H9 (cell line): ENCODE data around the gene CEBPZ. TPM values are rescaled to one million over a fixed set of nuclear protein-coding genes. Genes with fewer than 3 reads are reported as not detected.

Source experiments
- DNase-seq: peaks from one replicate; pipeline ENCODE4 v3.0.0-alpha.2; 2017
- H2AFZ ChIP-seq: one replicate; pipeline ENCODE4 v1.6.1; 2013; ENCODE audit warnings: mild to moderate bottlenecking, low read length, control low read depth, moderate library complexity
- H2AK5ac ChIP-seq: 2 replicates; pipeline ENCODE4 v1.6.1; 2013; ENCODE audit warnings: low read length, control low read depth, mixed read lengths; ENCODE audit not compliant: insufficient read length
- H2BK120ac ChIP-seq: one replicate; pipeline ENCODE4 v1.6.1; 2013; ENCODE audit warnings: low read depth, mild to moderate bottlenecking, low read length, control low read depth, inconsistent platforms; ENCODE audit not compliant: poor library complexity, severe bottlenecking
- H2BK12ac ChIP-seq: 2 replicates; pipeline ENCODE4 v1.6.1; 2013; ENCODE audit warnings: low read length, control low read depth, mixed read lengths, low read depth; ENCODE audit not compliant: insufficient read length
- H2BK15ac ChIP-seq: 2 replicates; pipeline ENCODE4 v1.6.1; 2013; ENCODE audit warnings: low read depth, low read length, control low read depth
- H2BK20ac ChIP-seq: one replicate; pipeline ENCODE4 v1.6.1; 2013; ENCODE audit warnings: low read depth, mild to moderate bottlenecking, low read length, control low read depth, inconsistent platforms; ENCODE audit not compliant: poor library complexity, severe bottlenecking
- H2BK5ac ChIP-seq: 2 replicates; pipeline ENCODE4 v1.6.1; 2013; ENCODE audit warnings: low read length, control low read depth, mixed read lengths; ENCODE audit not compliant: insufficient read length
- H3K14ac ChIP-seq: 2 replicates; pipeline ENCODE4 v1.6.1; 2013; ENCODE audit warnings: low read length, control low read depth; ENCODE audit not compliant: insufficient read depth
- H3K18ac ChIP-seq: 2 replicates; pipeline ENCODE4 v1.6.1; 2013; ENCODE audit warnings: low read depth, mild to moderate bottlenecking, mixed read lengths, low read length, control low read depth; ENCODE audit not compliant: insufficient read length
- H3K23ac ChIP-seq: 2 replicates; pipeline ENCODE4 v1.6.1; 2013; ENCODE audit warnings: low read length, control low read depth, mixed read lengths, low read depth; ENCODE audit not compliant: insufficient read length
- H3K23me2 ChIP-seq: 2 replicates; pipeline ENCODE4 v1.6.1; 2013; ENCODE audit warnings: low read depth, mild to moderate bottlenecking, mixed read lengths, low read length, control low read depth; ENCODE audit not compliant: insufficient read length, poor library complexity, severe bottlenecking
- H3K27ac ChIP-seq: 2 replicates; pipeline ENCODE4 v1.5.1; 2013; ENCODE audit warnings: low read length, control low read depth, mixed read lengths, low read depth; ENCODE audit not compliant: insufficient read length
- H3K27me3 ChIP-seq: 2 replicates; pipeline ENCODE4 v1.6.1; 2013; ENCODE audit warnings: low read length, control low read depth, inconsistent platforms; ENCODE audit not compliant: insufficient read depth
- H3K4ac ChIP-seq: 2 replicates; pipeline ENCODE4 v1.6.1; 2013; ENCODE audit warnings: low read depth, mild to moderate bottlenecking, control low read depth, inconsistent platforms, low read length, moderate library complexity
- H3K4me1 ChIP-seq: 2 replicates; pipeline ENCODE4 v1.6.1; 2013; ENCODE audit warnings: low read length, control low read depth, inconsistent platforms; ENCODE audit not compliant: insufficient read depth
- H3K4me2 ChIP-seq: 2 replicates; pipeline ENCODE4 v1.6.1; 2013; ENCODE audit warnings: low read length, control low read depth, mixed read lengths; ENCODE audit not compliant: insufficient read length, insufficient read depth
- H3K56ac ChIP-seq: 2 replicates; pipeline ENCODE4 v1.6.1; 2013; ENCODE audit warnings: low read depth, mild to moderate bottlenecking, mixed read lengths, low read length, control low read depth; ENCODE audit not compliant: insufficient read length
- H3K79me1 ChIP-seq: 2 replicates; pipeline ENCODE4 v1.6.1; 2013; ENCODE audit warnings: low read depth, mild to moderate bottlenecking, moderate library complexity, low read length, control low read depth, inconsistent platforms; ENCODE audit not compliant: insufficient read depth, poor library complexity, severe bottlenecking
- H3K79me2 ChIP-seq: 2 replicates; pipeline ENCODE4 v1.6.1; 2013; ENCODE audit warnings: low read length, control low read depth, inconsistent platforms; ENCODE audit not compliant: insufficient read depth
- H3K9ac ChIP-seq: 2 replicates; pipeline ENCODE4 v1.6.1; 2013; ENCODE audit warnings: low read length, control low read depth, mixed read lengths; ENCODE audit not compliant: insufficient read length; ENCODE audit errors: extremely low read depth
- H3K9me3 ChIP-seq: one replicate; pipeline ENCODE4 v1.6.1; 2013; ENCODE audit warnings: low read depth, low read length, inconsistent platforms; ENCODE audit not compliant: control insufficient read depth
- H3T11ph ChIP-seq: one replicate; pipeline ENCODE4 v1.6.1; 2013; ENCODE audit warnings: mild to moderate bottlenecking, low read length, control low read depth, inconsistent platforms
- H4K20me1 ChIP-seq: one replicate; pipeline ENCODE4 v1.6.1; 2013; ENCODE audit not compliant: control insufficient read depth, insufficient read length, insufficient read depth
- H4K5ac ChIP-seq: 2 replicates; pipeline ENCODE4 v1.6.1; 2013; ENCODE audit warnings: low read depth, mild to moderate bottlenecking, mixed read lengths, low read length, control low read depth; ENCODE audit not compliant: insufficient read length
- H4K8ac ChIP-seq: replicated peaks from 2 replicates; pipeline ENCODE4 v1.6.1; 2013; ENCODE audit warnings: low read length, control low read depth, mixed read lengths, low read depth; ENCODE audit not compliant: insufficient read length
- H4K91ac ChIP-seq: 2 replicates; pipeline ENCODE4 v1.6.1; 2013; ENCODE audit warnings: low read depth, mild to moderate bottlenecking, moderate library complexity, mixed read lengths, low read length, control low read depth; ENCODE audit not compliant: insufficient read length
- H3K27ac Mint-ChIP-seq, 3 experiments: 2 replicates in 2 of 3; 3 replicates in 1 of 3; pipeline ENCODE4 v1.8.0; 2020 to 2021; ENCODE audit warnings: mixed read lengths in 3 of 3, mild to moderate bottlenecking in 1 of 3, moderate library complexity in 1 of 3
- H3K27me3 Mint-ChIP-seq: 2 replicates; pipeline ENCODE4 v1.8.0; 2021; ENCODE audit warnings: low read depth, mild to moderate bottlenecking, moderate library complexity, mixed read lengths
- H3K36me3 Mint-ChIP-seq, 3 experiments: 2 replicates in 2 of 3; 3 replicates in 1 of 3; pipeline ENCODE4 v1.8.0; 2020 to 2021; ENCODE audit warnings: low read depth in 3 of 3, mixed read lengths in 3 of 3; ENCODE audit not compliant: insufficient read depth in 1 of 3
- H3K4me1 Mint-ChIP-seq, 2 experiments: 2 replicates each; pipeline ENCODE4 v1.8.0; 2020; ENCODE audit warnings: mixed read lengths in 2 of 2
- H3K4me3 Mint-ChIP-seq, 2 experiments: 2 replicates in 1 of 2; 3 replicates in 1 of 2; pipeline ENCODE4 v1.8.0; 2020 to 2021; ENCODE audit warnings: mild to moderate bottlenecking in 2 of 2, mixed read lengths in 2 of 2, moderate library complexity in 1 of 2
- H3K9me3 Mint-ChIP-seq, 2 experiments: 2 replicates in 1 of 2; 3 replicates in 1 of 2; pipeline ENCODE4 v1.8.0; 2020; ENCODE audit warnings: mild to moderate bottlenecking in 2 of 2, mixed read lengths in 2 of 2, moderate library complexity in 1 of 2
- whole genome bisulfite sequencing: extraction: QIAGEN DNeasy Blood & Tissue Kit; methylation state at CpG from one replicate; pipeline ENCODE4 v1.1.7; 2013; ENCODE audit warnings: missing lambda C conversion rate, low lambda C conversion rate, mixed read lengths; ENCODE audit not compliant: insufficient read length; ENCODE audit errors: extremely low coverage; 5-methylcytosine and 5-hydroxymethylcytosine counted together
- total RNA-seq: library from RNA; stranded (reverse); gene quantifications from 2 replicates; pipeline ENCODE4 v1.2.1, GENCODE V29; 2021
- TF ChIP-seq, protein P1 (sequence below): fragments of 200-600 bp; sonication (generic); conservative IDR thresholded peaks from 3 replicates; pipeline ENCODE4 v1.8.0; 2021; ENCODE audit warnings: antibody characterized with exemption, mild to moderate bottlenecking

Gene CEBPZ
- total RNA-seq, 1 experiment from 2014 or later = 281 TPM

DNA sequence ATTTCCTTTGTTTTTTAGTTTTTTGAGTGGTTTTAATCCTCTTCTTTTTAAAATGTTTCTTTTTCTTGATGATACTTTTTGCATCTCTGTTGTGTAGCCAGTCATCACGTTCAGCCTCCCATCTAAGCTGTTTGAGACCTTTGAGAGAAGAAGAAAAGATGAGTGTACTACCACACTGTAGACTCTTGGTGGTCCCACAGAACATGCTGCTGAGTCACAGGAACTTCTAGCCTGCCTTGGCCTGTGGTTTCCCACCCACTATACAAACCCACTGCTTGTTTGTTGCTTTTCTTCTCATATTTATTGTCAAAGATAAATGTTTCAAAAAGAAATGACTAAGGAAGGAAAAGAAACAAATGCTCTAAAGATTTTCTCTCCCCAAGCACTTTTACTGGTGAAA, 29.6 kb downstream of the CEBPZ start:
- Mint-ChIP-seq H3K36me3 (peaks cover 47 to 59% (median 54%) of the 10 kb centered on the region in 3 experiments), H3K27ac (peak overlapping the region; percentile 4 to 94 (median 16); a peak in 5 of 7 replicates)
- no peak overlapping the region for H3K14ac ChIP-seq

More for the DNA sequence above, 29.6 kb downstream of the CEBPZ start:
- Mint-ChIP-seq H3K9me3 (peaks cover 19 to 23% of the 10 kb centered on the region in 2 experiments), H3K4me3 (no peak overlapping the region), H3K27me3 (no peaks in the 10 kb centered on the region), H3K4me1 (peaks cover 47 to 52% of the 10 kb centered on the region in 2 experiments)
- H4K5ac ChIP-seq = no peak overlapping the region
- no peak for DNase-seq
- H3K9ac ChIP-seq = no peak overlapping the region
- H3K9me3 ChIP-seq = peaks cover 6% of the 10 kb centered on the region
- H2BK120ac ChIP-seq = no peak overlapping the region
- H3K79me1 ChIP-seq = no peaks in the 10 kb centered on the region
- no peak overlapping the region for H2BK15ac ChIP-seq
- no peak overlapping the region for H4K91ac ChIP-seq
- H4K20me1 ChIP-seq = no peaks in the 10 kb centered on the region
- no peak overlapping the region for H3K27ac ChIP-seq
- no peak overlapping the region for H4K8ac ChIP-seq
- no peak overlapping the region for H3K4ac ChIP-seq
- H3K56ac ChIP-seq = no peak overlapping the region
- H3K4me2 ChIP-seq = no peak overlapping the region
- H3K23ac ChIP-seq = no peak overlapping the region
- H2AFZ ChIP-seq = no peak overlapping the region
- H3K27me3 ChIP-seq = no peaks in the 10 kb centered on the region
- no peak overlapping the region for H3K18ac ChIP-seq
- no peaks in the 10 kb centered on the region for H3K23me2 ChIP-seq
- no peak overlapping the region for H2BK20ac ChIP-seq
- peaks cover 2% of the 10 kb centered on the region; the same call in 1 of the 2 replicates for H3K79me2 ChIP-seq
- H3K4me1 ChIP-seq = peaks cover 3% of the 10 kb centered on the region; the same call in 1 of the 2 replicates
- H2BK12ac ChIP-seq = no peak overlapping the region
- TF ChIP-seq, protein P1, sequence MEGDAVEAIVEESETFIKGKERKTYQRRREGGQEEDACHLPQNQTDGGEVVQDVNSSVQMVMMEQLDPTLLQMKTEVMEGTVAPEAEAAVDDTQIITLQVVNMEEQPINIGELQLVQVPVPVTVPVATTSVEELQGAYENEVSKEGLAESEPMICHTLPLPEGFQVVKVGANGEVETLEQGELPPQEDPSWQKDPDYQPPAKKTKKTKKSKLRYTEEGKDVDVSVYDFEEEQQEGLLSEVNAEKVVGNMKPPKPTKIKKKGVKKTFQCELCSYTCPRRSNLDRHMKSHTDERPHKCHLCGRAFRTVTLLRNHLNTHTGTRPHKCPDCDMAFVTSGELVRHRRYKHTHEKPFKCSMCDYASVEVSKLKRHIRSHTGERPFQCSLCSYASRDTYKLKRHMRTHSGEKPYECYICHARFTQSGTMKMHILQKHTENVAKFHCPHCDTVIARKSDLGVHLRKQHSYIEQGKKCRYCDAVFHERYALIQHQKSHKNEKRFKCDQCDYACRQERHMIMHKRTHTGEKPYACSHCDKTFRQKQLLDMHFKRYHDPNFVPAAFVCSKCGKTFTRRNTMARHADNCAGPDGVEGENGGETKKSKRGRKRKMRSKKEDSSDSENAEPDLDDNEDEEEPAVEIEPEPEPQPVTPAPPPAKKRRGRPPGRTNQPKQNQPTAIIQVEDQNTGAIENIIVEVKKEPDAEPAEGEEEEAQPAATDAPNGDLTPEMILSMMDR = no peak
- H3T11ph ChIP-seq = no peak overlapping the region
- H2AK5ac ChIP-seq = no peak overlapping the region
- no CpG with 5 or more reads among the region's 1 CpG for WGBS
- no peak overlapping the region for H2BK5ac ChIP-seq
